Measurements from ENCODE around the gene MCRIP2.
"Not testable (repeated sequence)": the region's sequence is repeated elsewhere in the genome, so short reads cannot be mapped to it uniquely, and the experiment has no call there.

Gene MCRIP2

GRCh38 chr16:681746-682427 is 40.3 kb downstream of the MCRIP2 start:
- DNase-seq (ENCODE audit: low read depth): no peak

GRCh38 chr16:682493-683395 is 41.1 kb downstream of the MCRIP2 start:
- DNase-seq (ENCODE audit: low read depth): no peak

GRCh38 chr16:683396-684070 is 41.9 kb downstream of the MCRIP2 start:
- no peak for DNase-seq (ENCODE audit: low read depth)

GRCh38 chr16:684071-684794 is 42.6 kb downstream of the MCRIP2 start, which contains the start of gene JMJD8:
JMJD8 (minus strand) TSS chr16:684334; CDS start chr16:684319, 15 bp downstream.
- peak; percentile 91 for DNase-seq (ENCODE audit: low read depth)

- no peak for DNase-seq (ENCODE audit: low read depth)
Observed at GRCh38 chr16:684961-685696, 43.5 kb downstream of the MCRIP2 start.

- no peak for DNase-seq (ENCODE audit: low read depth)
Observed at GRCh38 chr16:685967-686366, 44.3 kb downstream of the MCRIP2 start.

GRCh38 chr16:686459-687260 is 45.0 kb downstream of the MCRIP2 start:
- DNase-seq (ENCODE audit: low read depth): no peak

- no peak for DNase-seq (ENCODE audit: low read depth)
Observed at GRCh38 chr16:687499-687898, 45.9 kb downstream of the MCRIP2 start.

GRCh38 chr16:689175-689897 is 47.7 kb downstream of the MCRIP2 start:
- DNase-seq (ENCODE audit: low read depth): no peak

GRCh38 chr16:691242-691641 is 49.6 kb downstream of the MCRIP2 start:
- not testable (repeated sequence) for DNase-seq (ENCODE audit: low read depth)

GRCh38 chr16:692356-693108 is 50.9 kb downstream of the MCRIP2 start:
- DNase-seq (ENCODE audit: low read depth): no peak

- no peak for DNase-seq (ENCODE audit: low read depth)
Observed at GRCh38 chr16:693364-693763, 51.7 kb downstream of the MCRIP2 start.

- no peak for DNase-seq (ENCODE audit: low read depth)
Observed at GRCh38 chr16:693766-694165, 52.1 kb downstream of the MCRIP2 start.

- no peak for DNase-seq (ENCODE audit: low read depth)
Observed at GRCh38 chr16:694187-694862, 52.7 kb downstream of the MCRIP2 start.

- DNase-seq (ENCODE audit: low read depth): no peak
Observed at GRCh38 chr16:694863-695354, 53.3 kb downstream of the MCRIP2 start.

- peak; percentile 38 for DNase-seq (ENCODE audit: low read depth)
Observed at GRCh38 chr16:695355-696089, 53.9 kb downstream of the MCRIP2 start.
